GM06990 (cell line): ENCODE data around the gene RIC1.

Experiments
- DNase-seq: peaks from one replicate; pipeline ENCODE4 v3.0.0-alpha.2; 2011; ENCODE audit not compliant: insufficient read length; ENCODE audit errors: extremely low read depth
- H3K27me3 ChIP-seq: replicated peaks from 2 replicates; pipeline ENCODE4 v1.6.0; 2011; ENCODE audit warnings: low read length; ENCODE audit not compliant: control insufficient read depth, insufficient read depth
- H3K36me3 ChIP-seq: 2 replicates; pipeline ENCODE4 v1.5.1; 2011; ENCODE audit warnings: low read length; ENCODE audit not compliant: control insufficient read depth, insufficient read depth
- H3K4me3 ChIP-seq: replicated peaks from 2 replicates; pipeline ENCODE4 v1.5.1; 2011; ENCODE audit warnings: low read depth, mild to moderate bottlenecking, control low read depth, low read length
- CTCF ChIP-seq: IDR thresholded peaks from 2 replicates; pipeline ENCODE4 v1.5.1; 2011; ENCODE audit warnings: low read length, control low read depth, mild to moderate bottlenecking, inconsistent platforms; ENCODE audit not compliant: insufficient read depth, poor library complexity, severe bottlenecking

Gene RIC1

GRCh38 chr9:5817862-5818261 lies 189.0 kb downstream of the RIC1 start:
- TF ChIP-seq CTCF = no peak
- no peaks in the 10 kb centered on the region for H3K27me3 ChIP-seq
- H3K36me3 ChIP-seq = no peaks in the 10 kb centered on the region; the same call in 1 of the 2 replicates
- H3K4me3 ChIP-seq = no peak overlapping the region
- DNase-seq = no peak

- no peak for TF ChIP-seq CTCF
- Histone ChIP-seq H3K36me3 (no peaks in the 10 kb centered on the region; the same call in 1 of the 2 replicates), H3K27me3 (no peaks in the 10 kb centered on the region), H3K4me3 (no peak overlapping the region)
- no peak for DNase-seq
These were observed 189.7 kb downstream of the RIC1 start for GRCh38 chr9:5818424-5819142.

GRCh38 chr9:5819174-5819573 lies 190.3 kb downstream of the RIC1 start:
- no peak for TF ChIP-seq CTCF
- H3K27me3 ChIP-seq = no peaks in the 10 kb centered on the region
- DNase-seq = no peak
- no peak overlapping the region for H3K4me3 ChIP-seq
- H3K36me3 ChIP-seq = no peaks in the 10 kb centered on the region; the same call in 1 of the 2 replicates

- Histone ChIP-seq H3K36me3 (no peaks in the 10 kb centered on the region; the same call in 1 of the 2 replicates), H3K4me3 (no peak overlapping the region), H3K27me3 (no peaks in the 10 kb centered on the region)
- DNase-seq = no peak
- no peak for TF ChIP-seq CTCF
These were observed 191.5 kb downstream of the RIC1 start for GRCh38 chr9:5820425-5820824.

GRCh38 chr9:5825223-5825622 lies 196.3 kb downstream of the RIC1 start:
- no peak for DNase-seq
- H3K36me3 ChIP-seq = no peaks in the 10 kb centered on the region
- no peak overlapping the region for H3K4me3 ChIP-seq
- no peaks in the 10 kb centered on the region for H3K27me3 ChIP-seq
- no peak for TF ChIP-seq CTCF
